HG02981 (cell line): ENCODE results near the gene ADGRF3.
"Not testable (repeated sequence)": the region's sequence is repeated elsewhere in the genome, so short reads cannot be mapped to it uniquely, and the experiment has no call there.

Source experiments
- ATAC-seq: cut with Tn5 transposase; IDR thresholded peaks from one replicate; pipeline ENCODE4 v1.9.1; 2021; ENCODE audit warnings: mild to moderate bottlenecking, moderate library complexity; ENCODE audit not compliant: unreplicated experiment

The ADGRF3 gene

GRCh38 chr2:26318950-26319349 lies 27.6 kb downstream of the ADGRF3 start:
- ATAC-seq = no peak

GRCh38 chr2:26317377-26318105 lies 29.0 kb downstream of the ADGRF3 start:
- ATAC-seq = no peak

GRCh38 chr2:26316845-26317244 lies 29.7 kb downstream of the ADGRF3 start:
- ATAC-seq = no peak

GRCh38 chr2:26316041-26316440 lies 30.5 kb downstream of the ADGRF3 start:
- ATAC-seq = no peak

- no peak for ATAC-seq
These were observed 32.3 kb downstream of the ADGRF3 start for GRCh38 chr2:26314243-26314642.

- ATAC-seq = no peak
These were observed 33.1 kb downstream of the ADGRF3 start for GRCh38 chr2:26313446-26313845.

GRCh38 chr2:26312471-26312870 lies 34.1 kb downstream of the ADGRF3 start:
- no peak for ATAC-seq

- ATAC-seq = no peak
These were observed 36.7 kb downstream of the ADGRF3 start for GRCh38 chr2:26309921-26310320.

GRCh38 chr2:26305540-26305939 lies 41.0 kb downstream of the ADGRF3 start:
- ATAC-seq = no peak

GRCh38 chr2:26305094-26305493 lies 41.5 kb downstream of the ADGRF3 start:
- ATAC-seq = not testable (repeated sequence)

GRCh38 chr2:26302846-26303245 lies 43.7 kb downstream of the ADGRF3 start:
- ATAC-seq = no peak

GRCh38 chr2:26300234-26300925 lies 46.2 kb downstream of the ADGRF3 start:
- no peak for ATAC-seq

- ATAC-seq = no peak
These were observed 47.0 kb downstream of the ADGRF3 start for GRCh38 chr2:26299471-26300101.

GRCh38 chr2:26298638-26299393 lies 47.8 kb downstream of the ADGRF3 start:
- no peak for ATAC-seq

- ATAC-seq = no peak
These were observed 48.3 kb downstream of the ADGRF3 start for GRCh38 chr2:26298286-26298637.

- ATAC-seq = no peak
These were observed 49.5 kb downstream of the ADGRF3 start for GRCh38 chr2:26297061-26297460.

GRCh38 chr2:26295511-26295910 lies 51.1 kb downstream of the ADGRF3 start:
- no peak for ATAC-seq

GRCh38 chr2:26292646-26293045 lies 53.9 kb downstream of the ADGRF3 start:
- no peak for ATAC-seq

- ATAC-seq = no peak
These were observed 56.6 kb downstream of the ADGRF3 start for GRCh38 chr2:26290001-26290400.

- no peak for ATAC-seq
These were observed 60.7 kb downstream of the ADGRF3 start for GRCh38 chr2:26285931-26286330.

GRCh38 chr2:26284132-26284531 lies 62.5 kb downstream of the ADGRF3 start:
- no peak for ATAC-seq
